ENCODE measurements around the gene WNT3A. TPM values are rescaled to one million over a fixed set of nuclear protein-coding genes. Genes with fewer than 3 reads are reported as not detected.

WNT3A gene
- total and polyA plus RNA-seq, 2 donors (not counting 3 experiments of a cell fraction or from before 2014, with no cell fraction given) = not detected

DNA sequence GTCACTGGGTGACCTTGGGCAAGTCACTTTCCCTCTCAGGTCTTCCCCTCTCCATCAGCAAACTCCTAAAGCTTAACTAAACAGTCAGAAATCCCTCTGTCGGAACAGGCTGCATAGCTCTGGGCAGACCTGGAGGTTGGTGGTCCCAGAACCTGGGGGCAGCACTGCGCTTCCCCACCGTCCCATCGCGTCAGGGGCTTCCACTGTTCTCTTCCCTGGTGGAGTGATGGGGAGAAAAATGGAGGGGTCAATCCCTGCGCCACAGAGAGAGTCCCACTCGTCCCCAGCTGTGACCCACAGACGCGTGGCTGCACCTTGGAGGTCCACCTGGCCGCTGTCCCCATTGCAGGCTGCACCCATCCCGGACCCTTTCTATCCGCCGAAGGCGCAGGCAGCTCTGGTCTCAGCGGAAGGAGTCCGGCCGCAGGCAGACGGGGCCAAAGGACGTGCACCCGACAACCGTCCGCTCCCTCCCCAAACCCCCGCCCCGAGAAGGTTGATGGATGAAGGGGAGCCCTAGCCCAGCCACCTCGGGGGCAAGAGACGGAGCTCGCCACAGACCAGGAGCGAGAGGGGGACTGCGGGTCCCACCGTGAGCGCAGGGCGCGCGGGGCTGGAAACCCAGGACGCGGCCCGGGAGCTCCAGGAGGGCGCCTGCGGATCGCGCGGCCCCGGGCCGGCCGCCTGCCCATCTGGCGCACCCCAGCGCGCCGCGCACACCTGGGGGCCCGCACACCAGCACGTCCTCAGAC is 588 bp upstream of the WNT3A start:
- no peaks in the 10 kb centered on the region for H3K9me1 ChIP-seq (replicated peaks; ENCODE audit: control insufficient read depth, extremely low read depth, insufficient read depth, low read length)
- TF ChIP-seq CTCF (IDR thresholded peaks at IDR 0.05; ENCODE audit: extremely low read depth in 1 of 2, insufficient read depth in 1 of 2, low read depth in 1 of 2, low read length in 2 of 2) = no peak
- peak; percentile 70 for TF ChIP-seq EZH2 (IDR thresholded peaks at IDR 0.05; ENCODE audit: borderline replicate concordance, low read depth, low read length, severe bottlenecking)
- H3K4me2 ChIP-seq (ENCODE audit: insufficient read depth, low read length) = no peak overlapping the region
- no peaks in the 10 kb centered on the region for H3K36me3 ChIP-seq (ENCODE audit: control insufficient read depth in 2 of 2, extremely low read depth in 1 of 2, insufficient read depth in 2 of 2, low read length in 2 of 2)
- ChIA-PET POLR2A (interaction anchor here (0.5 kb wide), 1 partner anchor 400 kb away, joined by 3 read pairs; no protein-coding TSS in a partner anchor), CTCF (interaction anchor here (1.1 to 2.3 kb wide), 3 partner anchors 19 to 104 kb away, joined by 3 to 10 read pairs (median 5); partner anchors contain the start of gene MRPL55)
- dilution Hi-C loops (cut with MboI; ENCODE audit: extremely low pct_ligation_motif_present, low sequenced_read_pairs) (no loop called here), intact Hi-C loops (cut with micrococcal nuclease) (no loop called here)
- no peak overlapping the region for H3K9ac ChIP-seq (replicated peaks; ENCODE audit: extremely low read depth, insufficient read depth, low read length)
- H4K20me1 ChIP-seq (replicated peaks; ENCODE audit: control insufficient read depth, extremely low read depth, insufficient read depth, low read length) = no peaks in the 10 kb centered on the region
- H3K4me3 ChIP-seq (replicated peaks in 1 of 3; ENCODE audit: insufficient read depth in 1 of 3, low read depth in 1 of 3, low read length in 3 of 3) = no peak overlapping the region
- no peak overlapping the region for H2AFZ ChIP-seq (ENCODE audit: low read depth, low read length)
- no peak overlapping the region for H3K27ac ChIP-seq (ENCODE audit: insufficient read depth, low read depth, low read length)
- BruUV-seq (replicated peaks) = no TSS peak
- H3K27me3 ChIP-seq (ENCODE audit: control insufficient read depth in 2 of 2, insufficient read depth in 2 of 2, low read length in 2 of 2) = peaks cover 52 to 58% of the 10 kb centered on the region in 2 experiments
- no peaks in the 10 kb centered on the region for H3K79me2 ChIP-seq (ENCODE audit: control insufficient read depth, insufficient read depth, low read length)
- H3K9me3 ChIP-seq (replicated peaks; ENCODE audit: control insufficient read depth, insufficient read depth, low read length) = no peaks in the 10 kb centered on the region
- H3K4me1 ChIP-seq (ENCODE audit: control insufficient read depth, extremely low read depth, insufficient read depth, low read length) = no peaks in the 10 kb centered on the region
- no peak for DNase-seq (ENCODE audit: low read depth, low spot score)
- no peak for FAIRE-seq

Data from endothelial cell of umbilical vein (primary cell).